ENCODE data around the gene DPYSL5. TPM values are rescaled to one million over a fixed set of nuclear protein-coding genes. Genes with fewer than 3 reads are reported as not detected.

Gene DPYSL5
- total RNA-seq, 1 donor from 2014 or later: 2.9 TPM

DNA sequence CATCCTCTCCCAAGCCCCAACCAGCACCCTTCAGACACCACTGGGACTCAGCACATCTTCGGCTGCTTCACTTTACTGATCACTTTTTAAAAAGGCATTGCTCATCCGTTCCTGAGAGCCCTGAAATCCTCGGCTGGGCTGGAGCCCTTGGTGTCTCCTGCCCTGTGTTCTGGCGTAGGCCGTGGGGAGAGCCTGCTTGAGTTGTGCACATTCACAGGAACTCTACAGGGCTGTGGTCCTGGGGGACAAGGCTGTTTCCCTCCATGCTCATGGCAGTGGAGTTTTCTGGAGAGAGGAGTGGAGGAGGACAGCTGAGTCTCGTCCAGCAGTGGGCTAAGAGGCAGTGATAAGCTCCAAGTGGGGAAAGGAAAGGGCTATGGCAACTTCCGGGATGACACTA, 46.1 kb upstream of the DPYSL5 start:
- H3K27me3 Mint-ChIP-seq (ENCODE audit: low read depth, unreplicated experiment): no peaks in the 10 kb centered on the region
- FAIRE-seq (no peak), DNase-seq (ENCODE audit: low read depth) (no peak)
- Histone ChIP-seq H3K27me3 (ENCODE audit: insufficient read depth, low read length) (no peaks in the 10 kb centered on the region), H3K4me3 (ENCODE audit: insufficient read depth, low read depth, low read length) (no peak overlapping the region), H4K20me1 (ENCODE audit: insufficient read depth, low read length) (no peaks in the 10 kb centered on the region), H3K79me2 (ENCODE audit: insufficient read depth, low read length) (no peaks in the 10 kb centered on the region), H3K9ac (ENCODE audit: low read length) (no peak overlapping the region), H3K4me1 (ENCODE audit: insufficient read depth, low read length) (no peaks in the 10 kb centered on the region), H3K36me3 (ENCODE audit: insufficient read depth, low read length) (no peaks in the 10 kb centered on the region), H2AFZ (ENCODE audit: low read depth, low read length) (no peak overlapping the region), H3K9me3 (ENCODE audit: insufficient read depth, low read depth, low read length) (no peaks in the 10 kb centered on the region), H3K27ac (ENCODE audit: low read depth, low read length) (no peak overlapping the region), H3K4me2 (ENCODE audit: low read length) (no peak overlapping the region)
- H3K4me3 Mint-ChIP-seq (ENCODE audit: unreplicated experiment): no peak overlapping the region
- no peaks in the 10 kb centered on the region for H3K36me3 Mint-ChIP-seq (ENCODE audit: low read depth, unreplicated experiment)
- peaks cover 5% of the 10 kb centered on the region for H3K4me1 Mint-ChIP-seq (ENCODE audit: low read depth, unreplicated experiment)
- H3K9me3 Mint-ChIP-seq (ENCODE audit: unreplicated experiment): no peaks in the 10 kb centered on the region
- no peak overlapping the region for H3K27ac Mint-ChIP-seq (ENCODE audit: unreplicated experiment)
- TF ChIP-seq, protein P1, sequence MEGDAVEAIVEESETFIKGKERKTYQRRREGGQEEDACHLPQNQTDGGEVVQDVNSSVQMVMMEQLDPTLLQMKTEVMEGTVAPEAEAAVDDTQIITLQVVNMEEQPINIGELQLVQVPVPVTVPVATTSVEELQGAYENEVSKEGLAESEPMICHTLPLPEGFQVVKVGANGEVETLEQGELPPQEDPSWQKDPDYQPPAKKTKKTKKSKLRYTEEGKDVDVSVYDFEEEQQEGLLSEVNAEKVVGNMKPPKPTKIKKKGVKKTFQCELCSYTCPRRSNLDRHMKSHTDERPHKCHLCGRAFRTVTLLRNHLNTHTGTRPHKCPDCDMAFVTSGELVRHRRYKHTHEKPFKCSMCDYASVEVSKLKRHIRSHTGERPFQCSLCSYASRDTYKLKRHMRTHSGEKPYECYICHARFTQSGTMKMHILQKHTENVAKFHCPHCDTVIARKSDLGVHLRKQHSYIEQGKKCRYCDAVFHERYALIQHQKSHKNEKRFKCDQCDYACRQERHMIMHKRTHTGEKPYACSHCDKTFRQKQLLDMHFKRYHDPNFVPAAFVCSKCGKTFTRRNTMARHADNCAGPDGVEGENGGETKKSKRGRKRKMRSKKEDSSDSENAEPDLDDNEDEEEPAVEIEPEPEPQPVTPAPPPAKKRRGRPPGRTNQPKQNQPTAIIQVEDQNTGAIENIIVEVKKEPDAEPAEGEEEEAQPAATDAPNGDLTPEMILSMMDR (IDR thresholded peaks at IDR 0.05; ENCODE audit: insufficient read depth, low read depth, low read length): no peak

DNA sequence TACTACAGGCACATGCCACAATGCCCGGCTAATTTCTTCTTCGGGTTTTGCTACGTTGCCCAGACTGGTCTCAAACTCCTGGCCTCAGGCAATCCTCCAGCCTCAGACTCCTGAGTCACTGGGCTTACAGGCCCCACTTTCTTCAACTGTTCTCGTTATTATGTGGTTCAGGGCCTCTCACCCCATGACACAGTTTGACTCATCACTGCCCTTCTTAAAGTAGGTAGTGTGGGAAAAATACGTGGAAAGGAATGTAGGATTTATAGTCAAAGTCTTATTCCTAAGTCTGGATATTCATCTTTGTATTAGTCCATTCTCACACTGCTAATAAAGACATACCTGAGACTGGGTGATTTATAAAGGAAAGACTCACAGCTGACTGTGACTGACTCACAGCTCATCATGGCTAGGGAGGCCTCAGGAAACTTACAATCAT, 42.7 kb upstream of the DPYSL5 start:
- Histone ChIP-seq H3K4me3 (ENCODE audit: insufficient read depth, low read depth, low read length) (no peak overlapping the region), H3K4me1 (ENCODE audit: insufficient read depth, low read length) (no peaks in the 10 kb centered on the region), H3K27ac (ENCODE audit: low read depth, low read length) (peak overlapping the region; percentile 24), H3K9me3 (ENCODE audit: insufficient read depth, low read depth, low read length) (no peaks in the 10 kb centered on the region), H3K9ac (ENCODE audit: low read length) (no peak overlapping the region), H4K20me1 (ENCODE audit: insufficient read depth, low read length) (no peaks in the 10 kb centered on the region), H3K36me3 (ENCODE audit: insufficient read depth, low read length) (no peaks in the 10 kb centered on the region), H3K27me3 (ENCODE audit: insufficient read depth, low read length) (peaks cover 4% of the 10 kb centered on the region), H3K4me2 (ENCODE audit: low read length) (no peak overlapping the region), H2AFZ (ENCODE audit: low read depth, low read length) (no peak overlapping the region), H3K79me2 (ENCODE audit: insufficient read depth, low read length) (no peaks in the 10 kb centered on the region)
- Mint-ChIP-seq H3K9me3 (ENCODE audit: unreplicated experiment) (no peaks in the 10 kb centered on the region), H3K36me3 (ENCODE audit: low read depth, unreplicated experiment) (no peaks in the 10 kb centered on the region), H3K27ac (ENCODE audit: unreplicated experiment) (peak overlapping the region; percentile 92), H3K4me3 (ENCODE audit: unreplicated experiment) (no peak overlapping the region), H3K27me3 (ENCODE audit: low read depth, unreplicated experiment) (peaks cover 2% of the 10 kb centered on the region), H3K4me1 (ENCODE audit: low read depth, unreplicated experiment) (peaks cover 7% of the 10 kb centered on the region)
- DNase-seq (ENCODE audit: low read depth) (peak; percentile 77), FAIRE-seq (no peak)
- TF ChIP-seq, protein P1 (IDR thresholded peaks at IDR 0.05; ENCODE audit: insufficient read depth, low read depth, low read length): no peak
- TF ChIP-seq EZH2 (IDR thresholded peaks at IDR 0.05; ENCODE audit: insufficient read depth, low read length): no peak

DNA sequence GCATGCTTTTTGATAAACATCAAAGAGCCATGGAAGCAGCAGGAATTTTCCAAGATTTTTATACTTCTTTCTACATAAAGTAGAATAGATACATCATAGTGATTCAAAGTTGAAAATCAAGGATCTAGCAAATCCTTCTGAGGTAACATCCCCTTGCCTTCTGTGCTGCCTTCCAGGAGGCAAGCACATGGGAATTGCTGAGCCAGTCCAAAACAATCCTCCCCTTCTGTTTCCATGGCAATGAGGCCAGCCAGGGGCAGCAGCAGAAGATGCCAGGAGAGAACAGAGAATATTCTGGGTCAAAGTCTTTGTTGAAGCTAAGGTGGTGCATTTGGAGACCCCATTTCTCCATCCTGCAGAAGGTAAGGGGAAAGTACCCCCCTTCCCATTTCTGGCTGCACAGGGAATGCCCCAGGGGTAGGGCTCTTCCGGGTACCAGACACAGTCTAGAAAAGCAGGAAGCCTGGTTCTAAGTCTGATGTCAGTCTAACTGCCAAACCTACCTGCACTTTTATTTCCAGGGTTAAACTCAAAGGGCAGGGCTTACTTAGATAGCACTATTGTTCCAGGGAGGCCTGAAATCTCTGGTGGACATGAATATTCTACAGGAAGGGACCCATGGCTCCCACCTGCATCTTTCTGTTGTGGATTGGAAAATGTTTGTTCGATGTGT, 40.0 kb upstream of the DPYSL5 start:
- Mint-ChIP-seq H3K9me3 (ENCODE audit: unreplicated experiment) (peaks cover 1% of the 10 kb centered on the region), H3K4me3 (ENCODE audit: unreplicated experiment) (no peak overlapping the region), H3K27ac (ENCODE audit: unreplicated experiment) (no peak overlapping the region), H3K4me1 (ENCODE audit: low read depth, unreplicated experiment) (peaks cover 7% of the 10 kb centered on the region), H3K27me3 (ENCODE audit: low read depth, unreplicated experiment) (peaks cover 23% of the 10 kb centered on the region), H3K36me3 (ENCODE audit: low read depth, unreplicated experiment) (no peaks in the 10 kb centered on the region)
- Histone ChIP-seq H3K9me3 (ENCODE audit: insufficient read depth, low read depth, low read length) (no peaks in the 10 kb centered on the region), H3K4me2 (ENCODE audit: low read length) (no peak overlapping the region), H3K27me3 (ENCODE audit: insufficient read depth, low read length) (peaks cover 13% of the 10 kb centered on the region), H3K4me1 (ENCODE audit: insufficient read depth, low read length) (no peaks in the 10 kb centered on the region), H3K79me2 (ENCODE audit: insufficient read depth, low read length) (no peaks in the 10 kb centered on the region), H3K4me3 (ENCODE audit: insufficient read depth, low read depth, low read length) (no peak overlapping the region), H2AFZ (ENCODE audit: low read depth, low read length) (no peak overlapping the region), H4K20me1 (ENCODE audit: insufficient read depth, low read length) (no peaks in the 10 kb centered on the region), H3K9ac (ENCODE audit: low read length) (no peak overlapping the region), H3K36me3 (ENCODE audit: insufficient read depth, low read length) (no peaks in the 10 kb centered on the region), H3K27ac (ENCODE audit: low read depth, low read length) (no peak overlapping the region)
- FAIRE-seq: no peak
- no peak for DNase-seq (ENCODE audit: low read depth)
- no peak for TF ChIP-seq EZH2 (IDR thresholded peaks at IDR 0.05; ENCODE audit: insufficient read depth, low read length)
- TF ChIP-seq, protein P1 (IDR thresholded peaks at IDR 0.05; ENCODE audit: insufficient read depth, low read depth, low read length): no peak

All from astrocyte (in vitro differentiated cells and primary cell).